Stimulated activated CD4-positive, alpha-beta T cell treated with anti-CD3 and anti-CD28 coated beads, Interleukin-2, amount 100 ng/mL, for 4 hours (primary cell): ENCODE results near the gene EXOC2.
A peak's percentile ranks its signal among the peaks of the same experiment; 100 is the strongest.

Experiments used
- DNase-seq: peaks from one replicate; pipeline ENCODE4 v3.0.0-alpha.2; 2020; ENCODE audit warnings: low read depth

Gene EXOC2

GRCh38 chr6:493840-494239 lies 199.1 kb downstream of the EXOC2 start:
- no peak for DNase-seq

- DNase-seq = no peak
These were observed 200.0 kb downstream of the EXOC2 start for GRCh38 chr6:492816-493414.

- DNase-seq = no peak
These were observed 200.8 kb downstream of the EXOC2 start for GRCh38 chr6:492178-492577.

- DNase-seq = no peak
These were observed 201.7 kb downstream of the EXOC2 start for GRCh38 chr6:491233-491632.

GRCh38 chr6:490251-491037 lies 202.5 kb downstream of the EXOC2 start:
- DNase-seq = no peak

GRCh38 chr6:489762-490161 lies 203.2 kb downstream of the EXOC2 start:
- no peak for DNase-seq

- no peak for DNase-seq
These were observed 203.9 kb downstream of the EXOC2 start for GRCh38 chr6:489001-489400.

- DNase-seq = no peak
These were observed 205.0 kb downstream of the EXOC2 start for GRCh38 chr6:487956-488355.

- DNase-seq = no peak
These were observed 207.2 kb downstream of the EXOC2 start for GRCh38 chr6:485655-486170.

- DNase-seq = no peak
These were observed 208.2 kb downstream of the EXOC2 start for GRCh38 chr6:484746-485145.

GRCh38 chr6:484086-484745 lies 208.7 kb downstream of the EXOC2 start:
- DNase-seq = no peak

- DNase-seq = no peak
These were observed 217.6 kb downstream of the EXOC2 start for GRCh38 chr6:475314-475713.

- peak; percentile 72 for DNase-seq
These were observed 218.3 kb downstream of the EXOC2 start for GRCh38 chr6:474453-475185.

GRCh38 chr6:473768-474452 lies 219.0 kb downstream of the EXOC2 start:
- no peak for DNase-seq

- no peak for DNase-seq
These were observed 219.6 kb downstream of the EXOC2 start for GRCh38 chr6:473356-473755.

GRCh38 chr6:470901-471448 lies 222.0 kb downstream of the EXOC2 start:
- no peak for DNase-seq

GRCh38 chr6:470051-470900 lies 222.7 kb downstream of the EXOC2 start:
- no peak for DNase-seq

- DNase-seq = no peak
These were observed 225.3 kb downstream of the EXOC2 start for GRCh38 chr6:467671-468082.

- no peak for DNase-seq
These were observed 225.8 kb downstream of the EXOC2 start for GRCh38 chr6:467111-467510.

GRCh38 chr6:466564-466963 lies 226.4 kb downstream of the EXOC2 start:
- no peak for DNase-seq
